Occipital lobe (tissue), 3 donors: Measurements from ENCODE around the gene MEAF6. TPM values are rescaled to one million over a fixed set of nuclear protein-coding genes. Genes with fewer than 3 reads are reported as not detected.

Experiments used
- DNase-seq: peaks from one replicate; lab custom pipeline; 2025; lab: John Stamatoyannopoulos, UW
- small RNA-seq: library from RNA; depleted of rRNA; stranded (forward); fragments of <200 nt; gene quantifications from one replicate; pipeline ENCODE3, GENCODE V24; 2014
- total RNA-seq: library from RNA; depleted of rRNA; stranded (reverse); fragments of >200 nt; gene quantifications from one replicate; pipeline ENCODE4 v1.2.3, GENCODE V29; 2014

The MEAF6 gene
- total RNA-seq, 1 donor from 2014 or later: 106 TPM

GRCh38 chr1:37446874-37447273 is 67.7 kb downstream of the MEAF6 start:
- DNase-seq: no peak

- no peak for DNase-seq
Measured at GRCh38 chr1:37442644-37443043, 71.9 kb downstream of the MEAF6 start.

Small RNA genes lying within 50 kb of the gene (small RNA-seq; reads per million reads assigned to genes)
- gene AL034379.1 (not detected), gene MIR5581 (0.12 reads per million)

Other genes with a start within 250 kb of the MEAF6 start
- 0.47 TPM for gene ZC3H12A, start 40.2 kb downstream of the MEAF6 start, total RNA-seq
- 25.0 TPM for gene SNIP1, start 39.5 kb upstream of the MEAF6 start, total RNA-seq
- gene DNALI1, start 42.2 kb upstream of the MEAF6 start, total RNA-seq: 3.1 TPM
- 45.7 TPM for gene GNL2, start 81.2 kb upstream of the MEAF6 start, total RNA-seq
- gene RSPO1, start 120.1 kb upstream of the MEAF6 start, total RNA-seq: not detected
- gene CDCA8, start 177.8 kb upstream of the MEAF6 start, total RNA-seq: 0.31 TPM